Psoas muscle (tissue), 8 donors: ENCODE measurements around the gene LRGUK. TPM values are rescaled to one million over a fixed set of nuclear protein-coding genes. Genes with fewer than 3 reads are reported as not detected.

ENCODE experiments used
- ATAC-seq, 4 donors: fragments of 200-7000 bp; cut with Tn5 transposase; one replicate each; pipeline ENCODE4 v1.9.1; 2020; ENCODE audit warnings: moderate library complexity in 3 of 4, mild to moderate bottlenecking in 2 of 4
- DNase-seq, 2 donors: peaks; one replicate each; pipeline ENCODE4 v3.0.0-alpha.2; 2020
- H3K27ac ChIP-seq: fragments of 200-600 bp; one replicate; pipeline ENCODE4 v1.8.0; 2022
- H3K27me3 ChIP-seq, 3 donors: fragments of 200-600 bp in 1 of 3; one replicate each; pipeline versions ENCODE4 v1.6.1 to v1.8.0; 2013 to 2022; ENCODE audit warnings: low read length in 2 of 3, mild to moderate bottlenecking in 2 of 3, moderate library complexity in 1 of 3; ENCODE audit not compliant: insufficient read depth in 3 of 3
- H3K36me3 ChIP-seq, 2 donors: fragments of 200-600 bp in 1 of 2; one replicate each; pipeline versions ENCODE4 v1.6.1 to v1.8.0; 2013 to 2022; ENCODE audit warnings: low read depth in 1 of 2, mild to moderate bottlenecking in 1 of 2, moderate library complexity in 1 of 2; ENCODE audit not compliant: insufficient read depth in 1 of 2
- H3K4me1 ChIP-seq: fragments of 200-600 bp; one replicate; pipeline ENCODE4 v1.8.0; 2022
- H3K4me3 ChIP-seq: fragments of 200-600 bp; one replicate; pipeline ENCODE4 v1.8.0; 2022; ENCODE audit warnings: mild to moderate bottlenecking
- H3K9me3 ChIP-seq: fragments of 200-600 bp; one replicate; pipeline ENCODE4 v1.8.0; 2022
- CTCF ChIP-seq: fragments of 200-600 bp; IDR thresholded peaks from one replicate; pipeline ENCODE4 v1.8.0; 2022; ENCODE audit warnings: antibody characterized with exemption
- WGBS, 3 donors: extraction: QIAGEN DNeasy Blood & Tissue Kit; methylation state at CpG; one replicate each; pipeline versions ENCODE4 v1.1.6 to v1.1.7; 2013; 5-methylcytosine and 5-hydroxymethylcytosine counted together
- intact Hi-C, 2 donors: fragments of 100-400 bp; cut with DNase I; formaldehyde crosslinking; loops; one replicate each; pipeline versions ENCODE4 v1.11.0 to v1.14.2; 2022
- polyA plus RNA-seq, 3 donors: library from polyadenylated mRNA; stranded (reverse); fragments of 200-250 nt; gene quantifications; one replicate each; pipeline ENCODE4 v1.2.3, GENCODE V29; 2013
- total RNA-seq, 4 donors: library from RNA; stranded (reverse); fragmentation: NEBNext Ultra II Directional in 2 of 4; extraction: Animal tissue kit (Norgen Biotek cat#: 25700) in 2 of 4; gene quantifications; one replicate each; pipeline versions ENCODE4 v1.2.1 to v1.2.4, GENCODE V29; 2021 to 2023
- donor health status: healthy with polysubstance abuse.
- donor health status: DM: no; HTN: no; CAD: no; lungs with moderate emphysema.
- donor health status: Bipolar disorder and iron deficiency.
- donor health status: healthy.
- donor health status: DM: yes; HTN: yes; CAD: no.
- donor health status: DM: no; HTN: no; CAD: no.
- donor health status: DM: no; HTN: no; CAD: no.
- donor health status: DM: yes; HTN: yes; CAD: no.

LRGUK gene
- total and polyA plus RNA-seq, 7 donors, result 0.07 to 0.43 (median 0.15) TPM; not detected in 1

GRCh38 chr7:134191876-134192275, 64.7 kb downstream of the LRGUK start:
- WGBS, 3 donors, result 89 to 92% (median 92%) methylated on average over 3 of the region's 3 CpGs
- Histone ChIP-seq H3K27me3 (no peaks in the 10 kb centered on the region), H3K4me1 (no peaks in the 10 kb centered on the region), H3K9me3 (no peaks in the 10 kb centered on the region), H3K36me3 (no peaks in the 10 kb centered on the region), H3K4me3 (no peak overlapping the region), H3K27ac (no peak overlapping the region)
- no peak for TF ChIP-seq CTCF
- intact Hi-C loops, result no loop called here
- ATAC-seq (no peak), DNase-seq (no peak)

DNA sequence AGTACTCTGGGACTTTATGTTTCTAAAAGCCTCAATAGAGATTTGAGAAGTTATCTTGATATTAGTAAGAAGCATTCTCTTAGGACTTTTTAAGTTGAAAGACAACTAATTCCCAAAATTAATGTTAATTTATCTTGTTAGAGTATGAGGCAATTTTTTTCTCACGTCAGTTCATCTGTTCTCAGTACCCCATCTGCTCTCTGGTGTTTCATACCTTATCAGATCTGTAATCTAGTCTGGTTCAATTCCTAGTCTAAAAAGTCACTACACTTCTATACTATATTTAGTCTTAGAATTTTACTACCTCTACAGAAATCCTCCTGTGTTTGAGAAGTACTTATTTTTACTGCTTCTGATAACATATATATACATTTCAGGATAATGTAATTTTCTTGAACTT, 66.1 kb downstream of the LRGUK start:
- ATAC-seq, result no peak

GRCh38 chr7:134195252-134195651, 68.1 kb downstream of the LRGUK start:
- no peak for TF ChIP-seq CTCF
- Histone ChIP-seq H3K27me3 (no peaks in the 10 kb centered on the region), H3K4me1 (no peaks in the 10 kb centered on the region), H3K36me3 (no peaks in the 10 kb centered on the region), H3K27ac (no peak overlapping the region), H3K4me3 (no peak overlapping the region), H3K9me3 (no peaks in the 10 kb centered on the region)
- ATAC-seq (no peak), DNase-seq (no peak)
- intact Hi-C loops, result no loop called here

More for the DNA sequence above, 66.1 kb downstream of the LRGUK start:
- Histone ChIP-seq H3K27ac (no peak overlapping the region), H3K4me3 (no peak overlapping the region), H3K27me3 (no peaks in the 10 kb centered on the region), H3K9me3 (no peaks in the 10 kb centered on the region), H3K36me3 (no peaks in the 10 kb centered on the region), H3K4me1 (no peaks in the 10 kb centered on the region)
- DNase-seq, result no peak
- no peak for TF ChIP-seq CTCF
- intact Hi-C loops, result no loop called here
- 85 to 89% (median 89%) methylated on average over 1 of the region's 1 CpG for WGBS, 3 donors

- WGBS, 3 donors, result 72 to 87% (median 85%) methylated on average over 2 of the region's 2 CpGs
- Histone ChIP-seq H3K4me3 (no peak overlapping the region), H3K27ac (no peak overlapping the region), H3K4me1 (no peaks in the 10 kb centered on the region), H3K27me3 (no peaks in the 10 kb centered on the region), H3K36me3 (no peaks in the 10 kb centered on the region), H3K9me3 (no peaks in the 10 kb centered on the region)
- ATAC-seq, result no peak
- TF ChIP-seq CTCF, result no peak
- no peak for DNase-seq
- intact Hi-C loops, result no loop called here
These were observed 69.3 kb downstream of the LRGUK start for GRCh38 chr7:134196439-134196838.

DNA sequence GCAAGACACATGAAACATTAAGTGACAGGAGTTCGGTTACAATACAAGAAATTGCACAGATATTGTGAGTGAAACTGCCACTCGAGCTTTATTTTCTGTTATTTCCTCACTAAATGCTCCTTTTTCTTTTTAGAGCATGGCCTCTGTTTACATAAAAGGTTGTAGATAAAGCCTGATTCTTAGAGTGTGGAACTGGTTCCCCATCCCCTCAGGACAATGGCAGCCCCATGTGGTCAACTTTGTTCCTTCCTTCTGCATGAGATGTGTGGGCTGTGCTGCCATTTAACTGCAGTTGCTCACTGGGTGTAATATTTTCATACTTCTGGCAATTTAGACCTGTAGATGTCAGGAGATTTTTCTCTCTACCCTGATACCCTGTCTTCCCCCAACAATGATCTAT, 70.2 kb downstream of the LRGUK start:
- Histone ChIP-seq H3K4me3 (no peak overlapping the region), H3K27ac (no peak overlapping the region), H3K27me3 (no peaks in the 10 kb centered on the region), H3K36me3 (no peaks in the 10 kb centered on the region), H3K4me1 (no peaks in the 10 kb centered on the region), H3K9me3 (no peaks in the 10 kb centered on the region)
- ATAC-seq (no peak), DNase-seq (no peak)
- intact Hi-C loops, result no loop called here
- no peak for TF ChIP-seq CTCF
- 90 to 93% (median 92%) methylated on average over 2 of the region's 2 CpGs for WGBS, 3 donors
